ENCODE measurements around the gene H1-8. TPM values are rescaled to one million over a fixed set of nuclear protein-coding genes. Genes with fewer than 3 reads are reported as not detected.
"Not testable (repeated sequence)": the region's sequence is repeated elsewhere in the genome, so short reads cannot be mapped to it uniquely, and the experiment has no call there.

The H1-8 gene
- total RNA-seq, 1 experiment from 2014 or later: not detected

DNA sequence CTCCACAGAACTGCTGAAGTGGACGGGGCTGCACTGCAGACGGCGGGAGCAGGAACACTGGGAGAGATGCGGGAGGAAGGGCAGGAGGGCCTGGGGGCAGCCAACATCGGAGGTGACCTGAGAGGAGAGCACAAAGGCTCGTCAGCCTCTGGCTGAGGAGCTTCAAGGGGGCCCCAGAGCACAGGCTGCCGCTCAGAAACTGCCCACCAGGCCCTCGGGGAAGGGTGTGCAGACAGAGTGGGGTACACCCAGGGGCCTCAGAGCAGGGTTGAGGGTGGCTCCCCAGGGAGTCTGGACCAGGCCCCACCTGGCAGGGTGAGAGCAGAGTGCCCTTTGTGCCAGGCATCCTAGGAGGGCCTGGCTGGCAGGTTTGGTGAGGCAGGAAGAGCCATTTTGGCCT is 29.3 kb upstream of the H1-8 start:
- no peak for DNase-seq (ENCODE audit: low read depth)
- in situ Hi-C loops (cut with HindIII; ENCODE audit: low pct_unique_long_range_greater_than_20kb, low sequenced_read_pairs): no loop called here

DNA sequence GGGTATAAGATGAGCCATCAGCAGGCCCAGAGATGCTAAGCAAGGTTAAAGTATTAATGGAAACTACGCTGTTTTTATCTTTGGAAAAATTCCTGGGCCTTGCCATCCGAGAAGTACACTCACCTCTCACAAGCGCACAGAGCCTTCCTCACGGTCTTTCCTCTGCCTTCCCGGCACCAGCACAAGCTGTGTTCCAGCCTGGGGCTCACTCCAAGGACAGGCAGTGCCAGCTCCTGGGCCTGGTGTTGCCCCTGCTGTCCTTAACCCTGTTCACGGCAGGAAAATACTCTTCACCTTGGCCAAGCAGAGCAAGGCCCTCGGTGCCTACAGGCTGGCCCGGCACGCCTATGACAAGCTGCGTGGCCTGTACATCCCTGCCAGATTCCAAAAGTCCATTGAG is 28.9 kb upstream of the H1-8 start:
- no peak for DNase-seq (ENCODE audit: low read depth)
- in situ Hi-C loops (cut with HindIII; ENCODE audit: low pct_unique_long_range_greater_than_20kb, low sequenced_read_pairs): no loop called here

DNA sequence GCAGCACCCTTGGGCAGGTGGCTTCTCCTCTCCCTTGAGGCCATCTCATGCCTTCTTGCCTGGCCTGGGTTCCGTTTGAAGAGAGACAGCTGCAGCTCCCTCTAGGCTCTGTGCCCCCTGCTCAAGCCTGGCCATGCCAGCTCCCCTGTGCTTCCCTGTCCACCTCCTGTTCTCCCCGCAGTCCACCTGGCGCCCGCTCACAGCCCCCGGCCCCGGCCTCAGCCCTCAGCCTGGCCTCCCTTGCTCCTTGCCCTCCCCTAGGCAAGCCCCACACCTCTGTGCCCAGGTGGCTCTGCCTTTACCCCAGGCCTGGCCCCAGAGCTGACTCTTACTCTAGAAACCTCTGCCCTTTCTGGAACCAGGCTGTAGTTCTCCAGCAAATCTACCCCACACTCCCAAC is 28.4 kb upstream of the H1-8 start:
- in situ Hi-C loops (cut with HindIII; ENCODE audit: low pct_unique_long_range_greater_than_20kb, low sequenced_read_pairs): no loop called here
- DNase-seq (ENCODE audit: low read depth): no peak

DNA sequence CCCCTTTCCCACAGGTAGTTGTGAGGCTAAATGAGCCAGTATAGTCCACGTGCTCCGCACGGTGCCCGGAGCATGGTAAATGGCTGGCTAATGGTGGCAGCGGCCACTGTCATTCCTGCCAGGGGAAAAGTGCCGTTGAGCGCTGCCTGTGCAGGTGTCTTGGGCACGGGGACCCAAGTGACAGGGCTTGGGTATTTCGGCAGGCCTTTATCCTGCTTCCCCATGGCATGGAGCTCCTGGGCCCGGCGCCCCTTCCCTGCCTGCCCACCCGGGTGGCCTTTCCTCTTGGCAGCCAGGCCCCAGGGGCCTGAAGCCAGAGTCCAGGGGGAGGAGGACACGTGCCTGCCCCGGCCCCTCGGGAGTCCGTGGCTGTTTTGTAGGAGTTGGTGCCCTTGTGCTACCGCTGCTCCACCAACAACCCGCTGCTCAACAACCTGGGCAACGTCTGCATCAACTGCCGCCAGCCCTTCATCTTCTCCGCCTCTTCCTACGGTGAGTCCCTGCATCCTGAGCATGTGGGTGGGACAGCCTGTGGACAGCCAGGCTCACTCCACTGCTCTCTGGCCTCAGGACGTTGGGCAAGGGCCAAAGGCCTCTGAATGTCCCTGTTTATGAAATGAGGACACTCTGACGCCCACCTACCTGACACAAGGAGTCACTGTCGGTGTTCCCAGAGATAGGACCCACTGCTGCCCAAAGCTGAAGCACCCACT is 27.7 kb upstream of the H1-8 start:
- DNase-seq (ENCODE audit: low read depth); in situ Hi-C loops (cut with HindIII; ENCODE audit: low pct_unique_long_range_greater_than_20kb, low sequenced_read_pairs): not testable (repeated sequence)

DNA sequence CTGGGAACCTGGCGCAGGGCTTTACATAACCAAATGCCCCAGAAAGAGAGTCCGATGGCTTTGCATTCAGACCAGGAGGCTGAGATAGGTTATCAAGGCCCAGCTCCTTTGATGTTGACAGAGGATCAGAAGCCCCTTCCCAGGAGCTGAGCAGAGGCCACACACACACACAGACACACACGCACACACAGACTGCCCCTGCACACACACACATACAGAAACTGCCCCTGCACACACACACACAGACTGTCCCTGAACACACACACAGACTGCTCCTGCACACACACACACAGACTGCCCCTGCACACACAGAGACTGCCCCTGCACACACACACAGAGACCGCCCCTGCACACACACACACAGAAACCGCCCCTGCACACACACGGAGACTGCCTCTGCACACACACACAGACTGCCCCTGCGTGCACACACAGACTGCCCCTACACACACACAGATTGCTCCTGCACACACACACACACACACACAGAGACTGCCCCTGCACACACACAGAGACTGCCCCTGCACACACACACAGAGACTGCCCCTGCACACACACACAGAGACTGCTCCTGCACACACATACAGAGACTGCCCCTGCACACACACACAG is 27.0 kb upstream of the H1-8 start:
- DNase-seq (ENCODE audit: low read depth); in situ Hi-C loops (cut with HindIII; ENCODE audit: low pct_unique_long_range_greater_than_20kb, low sequenced_read_pairs): not testable (repeated sequence)

GRCh38 chr3:129517516-129517915 is 25.5 kb upstream of the H1-8 start:
- in situ Hi-C loops (cut with HindIII; ENCODE audit: low pct_unique_long_range_greater_than_20kb, low sequenced_read_pairs): no loop called here
- no peak for DNase-seq (ENCODE audit: low read depth)

- in situ Hi-C loops (cut with HindIII; ENCODE audit: low pct_unique_long_range_greater_than_20kb, low sequenced_read_pairs): no loop called here
Observed at GRCh38 chr3:129518038-129518561, 24.9 kb upstream of the H1-8 start.

GRCh38 chr3:129518581-129518980 is 24.4 kb upstream of the H1-8 start:
- DNase-seq (ENCODE audit: low read depth): no peak
- in situ Hi-C loops (cut with HindIII; ENCODE audit: low pct_unique_long_range_greater_than_20kb, low sequenced_read_pairs): no loop called here

More at GRCh38 chr3:129518038-129518561, 24.9 kb upstream of the H1-8 start:
- DNase-seq (ENCODE audit: low read depth): no peak

- DNase-seq (ENCODE audit: low read depth): no peak
- in situ Hi-C loops (cut with HindIII; ENCODE audit: low pct_unique_long_range_greater_than_20kb, low sequenced_read_pairs): no loop called here
Observed at GRCh38 chr3:129519449-129519848, 23.5 kb upstream of the H1-8 start.

GRCh38 chr3:129519896-129520715 is 22.9 kb upstream of the H1-8 start:
- no peak for DNase-seq (ENCODE audit: low read depth)
- in situ Hi-C loops (cut with HindIII; ENCODE audit: low pct_unique_long_range_greater_than_20kb, low sequenced_read_pairs): no loop called here

GRCh38 chr3:129520960-129521359 is 22.0 kb upstream of the H1-8 start:
- in situ Hi-C loops (cut with HindIII; ENCODE audit: low pct_unique_long_range_greater_than_20kb, low sequenced_read_pairs): no loop called here
- no peak for DNase-seq (ENCODE audit: low read depth)

- in situ Hi-C loops (cut with HindIII; ENCODE audit: low pct_unique_long_range_greater_than_20kb, low sequenced_read_pairs): no loop called here
- DNase-seq (ENCODE audit: low read depth): no peak
Observed at GRCh38 chr3:129521611-129522010, 21.4 kb upstream of the H1-8 start.

DNA sequence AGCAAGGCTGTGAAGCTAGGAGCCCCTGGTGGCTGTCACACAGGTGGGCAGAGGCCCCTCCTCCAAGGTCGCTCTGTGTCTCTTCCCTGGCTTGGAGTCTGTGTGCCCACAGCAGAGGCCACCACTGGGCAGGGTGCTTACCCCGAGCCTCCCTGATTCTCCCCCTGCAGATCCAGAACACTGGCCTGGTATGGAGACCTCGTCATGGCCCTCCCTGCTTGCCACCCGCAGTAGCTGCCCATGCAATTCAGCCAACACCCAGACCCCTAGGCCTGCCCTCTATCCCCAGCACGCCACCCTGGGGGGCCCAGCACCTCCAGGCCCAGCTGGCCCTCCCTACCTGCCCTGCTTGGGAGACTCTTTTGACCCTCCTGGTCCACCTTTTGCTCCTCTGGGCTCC is 20.0 kb upstream of the H1-8 start:
- DNase-seq (ENCODE audit: low read depth): no peak
- in situ Hi-C loops (cut with HindIII; ENCODE audit: low pct_unique_long_range_greater_than_20kb, low sequenced_read_pairs): no loop called here

DNA sequence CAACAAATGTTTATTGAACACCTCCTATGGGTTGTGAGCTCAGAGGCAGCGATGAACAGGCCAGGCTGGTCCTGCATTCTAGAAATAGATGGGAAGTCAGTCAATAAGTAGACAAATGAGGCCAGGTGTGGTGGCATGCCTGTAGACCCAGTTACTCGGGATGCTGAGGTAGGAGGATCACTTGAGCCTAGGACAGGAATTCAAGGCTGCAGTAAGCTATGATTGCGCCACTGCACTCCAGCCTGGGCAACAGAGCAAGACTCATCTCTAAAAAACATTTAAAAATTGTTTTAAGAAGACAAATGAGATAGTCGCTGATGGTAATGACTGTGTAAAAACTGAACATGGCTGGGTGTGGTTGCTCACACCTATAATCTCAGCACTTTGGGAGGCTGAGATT is 18.9 kb upstream of the H1-8 start:
- in situ Hi-C loops (cut with HindIII; ENCODE audit: low pct_unique_long_range_greater_than_20kb, low sequenced_read_pairs): no loop called here
- no peak for DNase-seq (ENCODE audit: low read depth)

DNA sequence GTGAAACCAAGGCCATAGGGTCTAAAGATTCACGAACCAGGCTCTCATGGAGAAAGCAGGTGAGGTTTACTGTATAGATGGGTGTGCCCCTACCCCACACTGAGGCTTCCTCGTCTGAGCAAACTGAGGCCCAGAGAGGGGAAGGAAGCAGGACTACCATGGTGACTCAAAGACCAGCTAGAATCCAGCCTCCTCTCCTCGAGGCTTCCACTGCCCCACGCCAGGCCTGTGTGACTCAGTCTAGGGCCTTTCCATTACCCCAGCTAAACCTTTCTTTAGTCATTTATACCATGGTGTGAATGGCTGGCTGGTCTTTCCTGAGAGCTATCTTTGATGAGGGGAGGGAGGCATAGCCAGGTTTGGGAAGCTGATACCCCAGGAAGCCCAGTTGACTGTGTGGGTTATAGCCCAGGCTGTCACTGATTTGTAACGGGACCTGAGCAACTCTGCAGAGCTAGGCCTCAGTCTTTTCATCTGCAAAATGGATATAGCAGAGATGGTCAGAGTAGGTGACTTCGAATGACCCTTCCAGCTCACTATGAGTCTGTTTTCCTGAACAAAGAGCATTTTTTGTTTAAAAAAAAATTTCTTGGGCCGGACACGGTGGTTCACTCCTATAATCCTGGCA is 17.5 kb upstream of the H1-8 start:
- in situ Hi-C loops (cut with HindIII; ENCODE audit: low pct_unique_long_range_greater_than_20kb, low sequenced_read_pairs): no loop called here
- no peak for DNase-seq (ENCODE audit: low read depth)

- in situ Hi-C loops (cut with HindIII; ENCODE audit: low pct_unique_long_range_greater_than_20kb, low sequenced_read_pairs): no loop called here
- no peak for DNase-seq (ENCODE audit: low read depth)
Observed at GRCh38 chr3:129526121-129526900, 16.7 kb upstream of the H1-8 start.

DNA sequence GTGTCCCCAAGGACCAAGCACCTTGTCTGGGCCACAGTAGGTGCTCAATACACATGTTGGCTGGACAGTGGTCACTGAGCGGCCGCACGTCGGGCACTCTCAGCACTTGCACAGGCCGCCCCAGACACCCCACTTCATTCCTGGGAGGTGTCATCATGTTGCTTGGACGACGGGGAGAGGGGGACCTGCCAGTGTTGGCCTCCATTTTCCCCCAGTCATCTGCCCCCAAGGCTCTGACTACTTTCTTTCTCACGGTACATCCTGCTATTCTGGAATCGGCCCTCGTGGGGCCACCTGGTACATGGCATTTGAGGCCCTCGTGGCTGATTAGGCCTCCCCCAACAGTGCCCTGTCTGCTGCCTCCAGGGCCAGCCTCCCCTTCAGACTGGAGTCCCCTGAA is 15.7 kb upstream of the H1-8 start:
- in situ Hi-C loops (cut with HindIII; ENCODE audit: low pct_unique_long_range_greater_than_20kb, low sequenced_read_pairs): no loop called here
- DNase-seq (ENCODE audit: low read depth): no peak

DNA sequence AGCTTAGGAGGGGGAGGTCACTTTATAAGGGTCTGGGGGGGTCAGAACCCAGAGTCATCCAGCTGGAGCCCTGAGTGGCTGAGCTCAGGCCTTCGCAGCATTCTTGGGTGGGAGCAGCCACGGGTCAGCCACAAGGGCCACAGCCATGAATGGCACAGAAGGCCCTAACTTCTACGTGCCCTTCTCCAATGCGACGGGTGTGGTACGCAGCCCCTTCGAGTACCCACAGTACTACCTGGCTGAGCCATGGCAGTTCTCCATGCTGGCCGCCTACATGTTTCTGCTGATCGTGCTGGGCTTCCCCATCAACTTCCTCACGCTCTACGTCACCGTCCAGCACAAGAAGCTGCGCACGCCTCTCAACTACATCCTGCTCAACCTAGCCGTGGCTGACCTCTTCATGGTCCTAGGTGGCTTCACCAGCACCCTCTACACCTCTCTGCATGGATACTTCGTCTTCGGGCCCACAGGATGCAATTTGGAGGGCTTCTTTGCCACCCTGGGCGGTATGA is 14.3 kb upstream of the H1-8 start, which contains the start of gene RHO:
Gene RHO, plus strand, starts transcription at position 51 of the 512 bp plus-strand sequence. Its CDS starts 95 bp downstream, at position 146.
- in situ Hi-C loops (cut with HindIII; ENCODE audit: low pct_unique_long_range_greater_than_20kb, low sequenced_read_pairs): no loop called here
- no peak for DNase-seq (ENCODE audit: low read depth)
